ENCODE results near the gene POU6F2. TPM values are rescaled to one million over a fixed set of nuclear protein-coding genes. Genes with fewer than 3 reads are reported as not detected.

Gene POU6F2
- total and polyA plus RNA-seq, 2 donors (not counting 1 experiment from before 2014, with no cell fraction given): 0.47 TPM; not detected in 1

DNA sequence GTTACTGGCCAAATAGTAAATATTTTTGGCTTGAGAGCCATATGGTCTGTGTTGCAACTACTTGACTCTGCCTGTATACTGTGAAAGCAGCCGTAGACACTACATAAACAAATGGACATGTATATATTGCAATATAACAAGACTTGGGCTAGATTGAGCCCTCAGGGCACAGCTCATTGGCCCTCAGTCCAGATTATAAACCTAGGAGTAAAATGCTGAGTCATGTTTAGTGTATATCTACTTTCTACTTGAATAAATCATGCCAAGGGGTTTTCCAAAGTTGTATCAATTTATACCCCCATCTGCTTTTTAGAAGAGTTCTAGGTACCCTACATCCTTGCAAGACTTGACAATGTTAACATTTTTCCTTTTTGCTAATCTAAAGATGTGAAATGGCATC is 27.4 kb upstream of the POU6F2 start:
- ChIA-PET CTCF (no interaction called here), POLR2A (no interaction called here)
- no peak overlapping the region for H3K27ac ChIP-seq (ENCODE audit: low read length in 2 of 2)
- ATAC-seq (ENCODE audit: low read depth): no peak
- no peak for DNase-seq
- no peaks in the 10 kb centered on the region for H3K36me3 ChIP-seq (replicated peaks in 1 of 2; ENCODE audit: control extremely low read depth in 1 of 2, control insufficient read depth in 1 of 2, extremely low read depth in 1 of 2, insufficient read depth in 2 of 2, low read length in 1 of 2)
- Mint-ChIP-seq H3K4me3 (no peak overlapping the region), H3K27me3 (peaks cover 18% of the 10 kb centered on the region), H3K4me1 (no peaks in the 10 kb centered on the region), H3K9me3 (ENCODE audit: insufficient read depth) (no peaks in the 10 kb centered on the region), H3K27ac (no peak overlapping the region)
- no CpG with 5 or more reads among the region's 1 CpG for WGBS (ENCODE audit: insufficient coverage)
- TF ChIP-seq CTCF (IDR thresholded peaks at IDR 0.05) (no peak), EZH2 (IDR thresholded peaks at IDR 0.05; ENCODE audit: borderline replicate concordance, insufficient read depth, low read depth, low read length, poor library complexity, severe bottlenecking) (no peak)
- no peaks in the 10 kb centered on the region for H4K20me1 ChIP-seq (ENCODE audit: control insufficient read depth, insufficient read depth, low read length, poor library complexity, severe bottlenecking)
- no peaks in the 10 kb centered on the region for H3K79me2 ChIP-seq (ENCODE audit: control insufficient read depth, insufficient read depth, low read length)
- no peaks in the 10 kb centered on the region for H3K4me1 ChIP-seq (ENCODE audit: control insufficient read depth in 2 of 2, insufficient read depth in 2 of 2, low read length in 2 of 2)
- no peak overlapping the region for H3K4me2 ChIP-seq (replicated peaks; ENCODE audit: low read depth, low read length, poor library complexity, severe bottlenecking)
- no peak overlapping the region for H2AFZ ChIP-seq (ENCODE audit: insufficient read depth, low read depth, low read length, poor library complexity, severe bottlenecking)
- H3K4me3 ChIP-seq (ENCODE audit: control extremely low read depth in 1 of 5, extremely low read depth in 1 of 5, insufficient read depth in 1 of 5, low read depth in 2 of 5, low read length in 4 of 5): no peak overlapping the region
- intact Hi-C loops (cut with micrococcal nuclease): no loop called here
- no peaks in the 10 kb centered on the region for H3K9me3 ChIP-seq (ENCODE audit: control extremely low read depth in 1 of 3, control insufficient read depth in 2 of 3, insufficient read depth in 1 of 3, low read length in 2 of 3)
- no peaks in the 10 kb centered on the region for H3K27me3 ChIP-seq (replicated peaks in 1 of 4; ENCODE audit: control extremely low read depth in 1 of 4, control insufficient read depth in 3 of 4, insufficient read depth in 4 of 4, low read length in 3 of 4)
- H3K9ac ChIP-seq (ENCODE audit: low read length): no peak overlapping the region

DNA sequence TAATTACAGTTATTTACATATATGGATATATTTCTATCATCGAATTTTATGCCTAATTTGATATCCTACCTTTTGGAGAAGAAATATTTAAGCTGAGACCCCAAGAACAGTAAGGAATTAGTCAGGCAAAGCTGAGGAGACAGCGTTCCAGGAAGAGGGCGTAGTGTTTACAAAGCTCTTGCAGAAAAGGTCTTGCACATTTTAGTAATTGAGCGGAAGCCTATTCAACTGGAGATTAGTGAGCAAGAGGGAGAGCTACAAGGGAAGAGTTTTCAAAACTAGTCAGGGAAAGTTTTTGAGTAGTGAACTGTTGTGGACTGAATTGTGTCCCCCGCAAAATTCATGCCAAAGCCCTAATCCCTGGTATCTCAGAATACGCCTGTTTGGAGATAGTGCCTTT is 26.5 kb upstream of the POU6F2 start:
- CTCF ChIA-PET: interaction anchor here (1.0 kb wide), 1 partner anchor 15 kb away, joined by 3 read pairs; no protein-coding TSS in a partner anchor
- TF ChIP-seq EZH2 (IDR thresholded peaks at IDR 0.05; ENCODE audit: borderline replicate concordance, insufficient read depth, low read depth, low read length, poor library complexity, severe bottlenecking): no peak
- no peak for TF ChIP-seq CTCF (IDR thresholded peaks at IDR 0.05)
- H3K27ac Mint-ChIP-seq: no peak overlapping the region
- no peaks in the 10 kb centered on the region for H3K4me1 ChIP-seq (ENCODE audit: control insufficient read depth in 2 of 2, insufficient read depth in 2 of 2, low read length in 2 of 2)
- no peaks in the 10 kb centered on the region for H4K20me1 ChIP-seq (ENCODE audit: control insufficient read depth, insufficient read depth, low read length, poor library complexity, severe bottlenecking)
- DNase-seq (no peak), ATAC-seq (ENCODE audit: low read depth) (no peak)
- WGBS (ENCODE audit: insufficient coverage): 100% methylated on average over 3 of the region's 6 CpGs
- no peak overlapping the region for H3K4me2 ChIP-seq (replicated peaks; ENCODE audit: low read depth, low read length, poor library complexity, severe bottlenecking)
- H3K4me3 Mint-ChIP-seq: no peak overlapping the region
- POLR2A ChIA-PET: no interaction called here
- H3K9ac ChIP-seq (ENCODE audit: low read length): no peak overlapping the region
- no peaks in the 10 kb centered on the region for H3K27me3 ChIP-seq (replicated peaks in 1 of 4; ENCODE audit: control extremely low read depth in 1 of 4, control insufficient read depth in 3 of 4, insufficient read depth in 4 of 4, low read length in 3 of 4)
- no peaks in the 10 kb centered on the region for H3K36me3 ChIP-seq (replicated peaks in 1 of 2; ENCODE audit: control extremely low read depth in 1 of 2, control insufficient read depth in 1 of 2, extremely low read depth in 1 of 2, insufficient read depth in 2 of 2, low read length in 1 of 2)
- peaks cover 23% of the 10 kb centered on the region for H3K27me3 Mint-ChIP-seq
- intact Hi-C loops (cut with micrococcal nuclease): no loop called here
- no peak overlapping the region for H3K27ac ChIP-seq (ENCODE audit: low read length in 2 of 2)
- H3K4me1 Mint-ChIP-seq: no peaks in the 10 kb centered on the region
- no peaks in the 10 kb centered on the region for H3K9me3 Mint-ChIP-seq (ENCODE audit: insufficient read depth)
- H3K4me3 ChIP-seq (ENCODE audit: control extremely low read depth in 1 of 5, extremely low read depth in 1 of 5, insufficient read depth in 1 of 5, low read depth in 2 of 5, low read length in 4 of 5): no peak overlapping the region
- no peaks in the 10 kb centered on the region for H3K79me2 ChIP-seq (ENCODE audit: control insufficient read depth, insufficient read depth, low read length)
- H3K9me3 ChIP-seq (ENCODE audit: control extremely low read depth in 1 of 3, control insufficient read depth in 2 of 3, insufficient read depth in 1 of 3, low read length in 2 of 3): no peaks in the 10 kb centered on the region
- H2AFZ ChIP-seq (ENCODE audit: insufficient read depth, low read depth, low read length, poor library complexity, severe bottlenecking): no peak overlapping the region
